Measurements from ENCODE around the gene WDR90. TPM values are rescaled to one million over a fixed set of nuclear protein-coding genes. Genes with fewer than 3 reads are reported as not detected.
A peak's percentile ranks its signal among the peaks of the same experiment; 100 is the strongest.

WDR90 gene
- total RNA-seq, 1 donor from 2014 or later, result 9.3 TPM

GRCh38 chr16:708959-709358 lies 59.8 kb downstream of the WDR90 start:
- H3K27me3 ChIP-seq, result peaks cover 99% of the 10 kb centered on the region
- H3K36me3 ChIP-seq, result no peaks in the 10 kb centered on the region
- H3K9ac ChIP-seq, result no peak overlapping the region
- no peak overlapping the region for H2AFZ ChIP-seq (replicated peaks)
- Mint-ChIP-seq H3K4me3 (peak overlapping the region; percentile 78), H3K9me3 (no peaks in the 10 kb centered on the region), H3K27me3 (ENCODE audit: insufficient read depth, low read depth) (peaks cover 35% of the 10 kb centered on the region), H3K4me1 (peaks cover 38% of the 10 kb centered on the region), H3K27ac (no peak overlapping the region), H3K36me3 (no peaks in the 10 kb centered on the region)
- no peak overlapping the region for H3K4me3 ChIP-seq
- TF ChIP-seq EZH2 (IDR thresholded peaks at IDR 0.05) (no peak), EZH2phosphoT487 (IDR thresholded peaks at IDR 0.05) (no peak)
- TF ChIP-seq, protein P1, sequence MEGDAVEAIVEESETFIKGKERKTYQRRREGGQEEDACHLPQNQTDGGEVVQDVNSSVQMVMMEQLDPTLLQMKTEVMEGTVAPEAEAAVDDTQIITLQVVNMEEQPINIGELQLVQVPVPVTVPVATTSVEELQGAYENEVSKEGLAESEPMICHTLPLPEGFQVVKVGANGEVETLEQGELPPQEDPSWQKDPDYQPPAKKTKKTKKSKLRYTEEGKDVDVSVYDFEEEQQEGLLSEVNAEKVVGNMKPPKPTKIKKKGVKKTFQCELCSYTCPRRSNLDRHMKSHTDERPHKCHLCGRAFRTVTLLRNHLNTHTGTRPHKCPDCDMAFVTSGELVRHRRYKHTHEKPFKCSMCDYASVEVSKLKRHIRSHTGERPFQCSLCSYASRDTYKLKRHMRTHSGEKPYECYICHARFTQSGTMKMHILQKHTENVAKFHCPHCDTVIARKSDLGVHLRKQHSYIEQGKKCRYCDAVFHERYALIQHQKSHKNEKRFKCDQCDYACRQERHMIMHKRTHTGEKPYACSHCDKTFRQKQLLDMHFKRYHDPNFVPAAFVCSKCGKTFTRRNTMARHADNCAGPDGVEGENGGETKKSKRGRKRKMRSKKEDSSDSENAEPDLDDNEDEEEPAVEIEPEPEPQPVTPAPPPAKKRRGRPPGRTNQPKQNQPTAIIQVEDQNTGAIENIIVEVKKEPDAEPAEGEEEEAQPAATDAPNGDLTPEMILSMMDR (IDR thresholded peaks at IDR 0.05), result no peak
- DNase-seq (ENCODE audit: low spot score), result no peak
- H4K20me1 ChIP-seq (ENCODE audit: low read depth), result peaks cover 38% of the 10 kb centered on the region
- H3F3A ChIP-seq (ENCODE audit: low read depth), result peaks cover 34% of the 10 kb centered on the region
- peaks cover 6% of the 10 kb centered on the region for H3K4me1 ChIP-seq
- H3K4me2 ChIP-seq, result no peak overlapping the region
- no peaks in the 10 kb centered on the region for H3K79me2 ChIP-seq (ENCODE audit: low read depth)
- H3K9me3 ChIP-seq (ENCODE audit: low read depth), result no peaks in the 10 kb centered on the region
- no peak overlapping the region for H3K27ac ChIP-seq

- peak overlapping the region; percentile 78 for H3K4me3 Mint-ChIP-seq
- peaks cover 41% of the 10 kb centered on the region for H3K4me1 Mint-ChIP-seq
These were observed 60.7 kb downstream of the WDR90 start for GRCh38 chr16:709566-710499.

DNA sequence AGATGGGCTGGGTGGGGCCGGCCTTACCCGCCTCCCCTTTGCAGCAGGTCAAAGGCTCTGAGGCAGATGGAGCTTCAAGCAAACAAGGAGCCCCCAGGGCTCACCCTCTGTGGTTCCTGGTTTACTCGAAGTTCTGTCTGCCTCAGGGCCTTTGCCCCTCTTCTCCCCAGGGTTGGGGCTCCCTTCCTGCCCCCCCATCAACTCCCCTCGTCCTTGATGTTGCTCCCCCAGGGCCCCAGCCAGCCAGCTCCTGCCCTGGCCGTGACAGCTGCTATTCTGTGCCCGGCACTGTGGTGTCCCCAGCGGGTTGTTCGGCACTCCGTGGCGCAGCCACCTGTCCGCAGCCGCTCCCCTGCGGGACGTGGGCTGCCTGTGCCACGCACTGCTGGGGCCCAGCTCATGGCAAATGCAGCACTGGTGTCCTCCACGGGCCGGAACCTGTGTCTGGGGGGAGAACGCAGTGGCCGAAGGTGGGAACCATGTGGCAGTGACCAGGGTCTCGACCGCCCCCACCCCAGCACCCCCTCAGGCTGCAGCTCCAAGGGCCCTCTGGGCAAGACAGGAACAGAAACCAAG lies 61.4 kb downstream of the WDR90 start:
- H3K27ac ChIP-seq, result no peak overlapping the region
- no peaks in the 10 kb centered on the region for H3K79me2 ChIP-seq (ENCODE audit: low read depth)
- H3K9ac ChIP-seq, result no peak overlapping the region
- no peak for DNase-seq (ENCODE audit: low spot score)
- H3K4me3 Mint-ChIP-seq, result peak overlapping the region; percentile 78
- peaks cover 33% of the 10 kb centered on the region for H3F3A ChIP-seq (ENCODE audit: low read depth)
- no peaks in the 10 kb centered on the region for H3K9me3 Mint-ChIP-seq
- peaks cover 27% of the 10 kb centered on the region for H3K27me3 Mint-ChIP-seq (ENCODE audit: insufficient read depth, low read depth)
- H3K4me3 ChIP-seq, result no peak overlapping the region
- no peak overlapping the region for H2AFZ ChIP-seq (replicated peaks)
- peaks cover 90% of the 10 kb centered on the region for H3K27me3 ChIP-seq
- TF ChIP-seq EZH2phosphoT487 (IDR thresholded peaks at IDR 0.05) (no peak), EZH2 (IDR thresholded peaks at IDR 0.05) (no peak)
- TF ChIP-seq, protein P1 (IDR thresholded peaks at IDR 0.05), result no peak
- peak overlapping the region; percentile 89 for H3K27ac Mint-ChIP-seq
- no peaks in the 10 kb centered on the region for H3K36me3 Mint-ChIP-seq
- no peaks in the 10 kb centered on the region for H3K9me3 ChIP-seq (ENCODE audit: low read depth)
- H3K4me1 Mint-ChIP-seq, result peaks cover 41% of the 10 kb centered on the region
- H3K36me3 ChIP-seq, result no peaks in the 10 kb centered on the region
- H3K4me1 ChIP-seq, result peaks cover 10% of the 10 kb centered on the region
- H4K20me1 ChIP-seq (ENCODE audit: low read depth), result peaks cover 26% of the 10 kb centered on the region
- peak overlapping the region; percentile 21 for H3K4me2 ChIP-seq

More at GRCh38 chr16:709566-710499, 60.7 kb downstream of the WDR90 start:
- Mint-ChIP-seq H3K27ac (peak overlapping the region; percentile 92), H3K27me3 (ENCODE audit: insufficient read depth, low read depth) (peaks cover 27% of the 10 kb centered on the region), H3K36me3 (no peaks in the 10 kb centered on the region), H3K9me3 (no peaks in the 10 kb centered on the region)
- Histone ChIP-seq H2AFZ (replicated peaks) (no peak overlapping the region), H3K9ac (no peak overlapping the region), H3K4me2 (peak overlapping the region; percentile 21), H3K27me3 (peaks cover 98% of the 10 kb centered on the region), H3K27ac (no peak overlapping the region), H4K20me1 (ENCODE audit: low read depth) (peaks cover 30% of the 10 kb centered on the region), H3K79me2 (ENCODE audit: low read depth) (no peaks in the 10 kb centered on the region), H3K4me1 (peaks cover 10% of the 10 kb centered on the region), H3K4me3 (no peak overlapping the region), H3K36me3 (no peaks in the 10 kb centered on the region), H3F3A (ENCODE audit: low read depth) (peaks cover 33% of the 10 kb centered on the region), H3K9me3 (ENCODE audit: low read depth) (no peaks in the 10 kb centered on the region)
- DNase-seq (ENCODE audit: low spot score), result peak; percentile 83
- TF ChIP-seq, protein P1 (IDR thresholded peaks at IDR 0.05), result peak; percentile 15
- no peak for TF ChIP-seq EZH2 (IDR thresholded peaks at IDR 0.05)
